Parathyroid adenoma (tissue), 2 donors: Measurements from ENCODE around the gene PRDM4.
A peak's percentile ranks its signal among the peaks of the same experiment; 100 is the strongest.

Source experiments
- H2AFZ ChIP-seq: fragments of 300-600 bp; sonication (generic); one replicate; pipeline ENCODE4 v1.7.0; 2017; ENCODE audit warnings: antibody characterized with exemption, mild to moderate bottlenecking
- H3K27ac ChIP-seq: fragments of 300-600 bp; sonication (generic); one replicate; pipeline ENCODE4 v1.7.0; 2017
- H3K27me3 ChIP-seq: fragments of 300-600 bp; sonication (generic); one replicate; pipeline ENCODE4 v1.7.0; 2017; ENCODE audit warnings: low read length; ENCODE audit not compliant: control insufficient read depth, insufficient read depth
- H3K36me3 ChIP-seq: fragments of 300-600 bp; sonication (generic); one replicate; pipeline ENCODE4 v1.7.0; 2017; ENCODE audit warnings: low read length; ENCODE audit not compliant: control insufficient read depth, insufficient read depth
- H3K4me1 ChIP-seq: fragments of 300-600 bp; sonication (generic); one replicate; pipeline ENCODE4 v1.7.0; 2017; ENCODE audit warnings: control low read depth
- H3K4me2 ChIP-seq: fragments of 300-600 bp; sonication (generic); one replicate; pipeline ENCODE4 v1.7.0; 2017; ENCODE audit warnings: low read length
- H3K4me3 ChIP-seq: fragments of 300-600 bp; sonication (generic); one replicate; pipeline ENCODE4 v1.7.0; 2017; ENCODE audit warnings: low read depth, low read length
- H3K79me2 ChIP-seq: fragments of 300-600 bp; sonication (generic); one replicate; pipeline ENCODE4 v1.7.0; 2017; ENCODE audit warnings: control low read depth
- H3K9ac ChIP-seq: fragments of 300-600 bp; sonication (generic); one replicate; pipeline ENCODE4 v1.7.0; 2017; ENCODE audit warnings: mild to moderate bottlenecking
- H3K9me3 ChIP-seq: fragments of 300-600 bp; sonication (generic); one replicate; pipeline ENCODE4 v1.7.0; 2017; ENCODE audit warnings: low read length; ENCODE audit not compliant: control insufficient read depth
- CTCF ChIP-seq: fragments of 300-600 bp; sonication (generic); IDR thresholded peaks from one replicate; pipeline ENCODE4 v1.7.0; 2017; ENCODE audit warnings: antibody characterized with exemption, mild to moderate bottlenecking
- donor health status: primary hyperparathyroidism.

The PRDM4 gene

GRCh38 chr12:107760809-107761501 is at the start of gene PRDM4:
Gene PRDM4 (minus strand): TSS chr12:107761137. CDS start chr12:107760515, 622 bp downstream.
- H3K27me3 ChIP-seq: no peaks in the 10 kb centered on the region
- peak within 1 kb of the TSS; percentile 79 for H3K4me2 ChIP-seq
- peak; percentile 63 for TF ChIP-seq CTCF
- no peaks in the 10 kb centered on the region for H3K36me3 ChIP-seq
- peak within 1 kb of the TSS; percentile 98 for H2AFZ ChIP-seq
- peaks cover 17% of the 10 kb centered on the region for H3K79me2 ChIP-seq
- H3K9me3 ChIP-seq: no peaks in the 10 kb centered on the region
- peak within 1 kb of the TSS; percentile 55 for H3K9ac ChIP-seq
- H3K4me3 ChIP-seq: peak within 1 kb of the TSS; percentile 97
- H3K27ac ChIP-seq: peak within 1 kb of the TSS; percentile 67
- H3K4me1 ChIP-seq: peaks cover 11% of the 10 kb centered on the region

- H3K79me2 ChIP-seq: no peaks in the 10 kb centered on the region
- no peak for TF ChIP-seq CTCF
- H3K27me3 ChIP-seq: no peaks in the 10 kb centered on the region
- H3K4me3 ChIP-seq: no peak overlapping the region
- H3K9ac ChIP-seq: no peak overlapping the region
- H3K4me1 ChIP-seq: no peaks in the 10 kb centered on the region
- no peak overlapping the region for H3K4me2 ChIP-seq
- no peaks in the 10 kb centered on the region for H3K36me3 ChIP-seq
- no peaks in the 10 kb centered on the region for H3K9me3 ChIP-seq
- no peak overlapping the region for H2AFZ ChIP-seq
- H3K27ac ChIP-seq: no peak overlapping the region
Measured at GRCh38 chr12:107807471-107808150, 46.7 kb upstream of the PRDM4 start.

GRCh38 chr12:107805488-107806180 is 44.7 kb upstream of the PRDM4 start:
- no peaks in the 10 kb centered on the region for H3K27me3 ChIP-seq
- no peak for TF ChIP-seq CTCF

GRCh38 chr12:107803092-107803491 is 42.2 kb upstream of the PRDM4 start:
- TF ChIP-seq CTCF: no peak
- Histone ChIP-seq H3K9ac (no peak overlapping the region), H3K27ac (no peak overlapping the region), H3K4me2 (no peak overlapping the region), H3K4me3 (no peak overlapping the region), H3K27me3 (no peaks in the 10 kb centered on the region), H3K4me1 (no peaks in the 10 kb centered on the region), H3K36me3 (no peaks in the 10 kb centered on the region), H3K9me3 (no peaks in the 10 kb centered on the region), H2AFZ (no peak overlapping the region), H3K79me2 (no peaks in the 10 kb centered on the region)

More at GRCh38 chr12:107805488-107806180, 44.7 kb upstream of the PRDM4 start:
- no peaks in the 10 kb centered on the region for H3K4me1 ChIP-seq
- H2AFZ ChIP-seq: no peak overlapping the region
- no peak overlapping the region for H3K9ac ChIP-seq
- H3K79me2 ChIP-seq: no peaks in the 10 kb centered on the region
- no peaks in the 10 kb centered on the region for H3K9me3 ChIP-seq
- no peak overlapping the region for H3K27ac ChIP-seq
- no peak overlapping the region for H3K4me3 ChIP-seq
- H3K36me3 ChIP-seq: no peaks in the 10 kb centered on the region
- no peak overlapping the region for H3K4me2 ChIP-seq
